ENCODE results near the gene KCNK18.

The KCNK18 gene

GRCh38 chr10:117197189-117197588 lies at the start of gene KCNK18:
TSS of gene KCNK18 (plus strand) at chr10:117197489. CDS start at chr10:117197489, 0 bp downstream.
- DNase-seq = no peak

GRCh38 chr10:117148284-117148683 lies 49.0 kb upstream of the KCNK18 start:
- DNase-seq = no peak

GRCh38 chr10:117152668-117153067 lies 44.6 kb upstream of the KCNK18 start:
- no peak for DNase-seq

GRCh38 chr10:117158297-117158696 lies 39.0 kb upstream of the KCNK18 start:
- no peak for DNase-seq

- DNase-seq = no peak
Measured at GRCh38 chr10:117159390-117159789, 37.9 kb upstream of the KCNK18 start.

GRCh38 chr10:117160567-117160966 lies 36.7 kb upstream of the KCNK18 start:
- DNase-seq = no peak

- no peak for DNase-seq
Measured at GRCh38 chr10:117161386-117162033, 35.8 kb upstream of the KCNK18 start.

GRCh38 chr10:117162093-117163060 lies 34.9 kb upstream of the KCNK18 start:
- DNase-seq = no peak

- no peak for DNase-seq
Measured at GRCh38 chr10:117163061-117163953, 34.0 kb upstream of the KCNK18 start.

- DNase-seq = no peak
Measured at GRCh38 chr10:117163954-117164548, 33.2 kb upstream of the KCNK18 start.

GRCh38 chr10:117164592-117165537 lies 32.4 kb upstream of the KCNK18 start:
- no peak for DNase-seq

GRCh38 chr10:117165538-117166417 lies 31.5 kb upstream of the KCNK18 start:
- peak; percentile 9 to 25 for DNase-seq

GRCh38 chr10:117166418-117167345 lies 30.6 kb upstream of the KCNK18 start:
- DNase-seq = peak in 1 of 2 experiments; percentile 6

- no peak for DNase-seq
Measured at GRCh38 chr10:117167346-117167788, 29.9 kb upstream of the KCNK18 start.

GRCh38 chr10:117167789-117168674 lies 29.3 kb upstream of the KCNK18 start:
- DNase-seq = peak in 1 of 2 experiments; percentile 10

GRCh38 chr10:117168729-117169128 lies 28.6 kb upstream of the KCNK18 start:
- no peak for DNase-seq

GRCh38 chr10:117169480-117169879 lies 27.8 kb upstream of the KCNK18 start:
- DNase-seq = no peak

GRCh38 chr10:117170244-117170643 lies 27.0 kb upstream of the KCNK18 start:
- DNase-seq = no peak
